H1 (cell line): Measurements from ENCODE around the gene CRACDL. TPM values are rescaled to one million over a fixed set of nuclear protein-coding genes. Genes with fewer than 3 reads are reported as not detected.
A peak's percentile ranks its signal among the peaks of the same experiment; 100 is the strongest.

Experiments used
- CTCF ChIA-PET: fragments of 300-600 bp; sonication (Branson Sonifier 250); formaldehyde crosslinking; loops from one replicate; lab custom pipeline; 2021; ENCODE audit not compliant: partially characterized antibody; lab: Charles Lee
- POLR2A ChIA-PET: fragments of 300-600 bp; sonication (Branson Sonifier 250); formaldehyde crosslinking; loops from one replicate; lab custom pipeline; 2021; ENCODE audit warnings: inconsistent platforms; ENCODE audit not compliant: partially characterized antibody; lab: Charles Lee
- DNase-seq, 2 experiments: peaks; one replicate each; pipeline versions ENCODE4 v3.0.0 to v3.0.0-alpha.2; 2010 to 2022; ENCODE audit warnings: low spot score in 2 of 2, low read depth in 1 of 2, mixed read lengths in 1 of 2
- FAIRE-seq: peaks from 2 replicates; lab custom pipeline; 2011; peaks lifted over from hg19 to GRCh38; lab: Jason Lieb, UNC
- H2AFZ ChIP-seq: 2 replicates; pipeline ENCODE4 v1.8.1; 2012; ENCODE audit warnings: low read length, inconsistent platforms
- H2AK5ac ChIP-seq: 2 replicates; pipeline ENCODE4 v1.6.1; 2013; ENCODE audit warnings: low read depth, low read length
- H2BK120ac ChIP-seq: replicated peaks from 2 replicates; pipeline ENCODE3; 2013; ENCODE audit warnings: low read depth, low read length, inconsistent platforms
- H2BK12ac ChIP-seq: 2 replicates; pipeline ENCODE4 v1.6.1; 2013; ENCODE audit warnings: low read depth, low read length
- H2BK15ac ChIP-seq: 2 replicates; pipeline ENCODE4 v1.6.1; 2013; ENCODE audit warnings: low read length
- H2BK20ac ChIP-seq: 2 replicates; pipeline ENCODE4 v1.6.1; 2013; ENCODE audit warnings: low read length
- H2BK5ac ChIP-seq: 2 replicates; pipeline ENCODE4 v1.6.1; 2013; ENCODE audit warnings: low read depth, low read length
- H3K14ac ChIP-seq: 2 replicates; pipeline ENCODE4 v1.6.1; 2013; ENCODE audit warnings: inconsistent platforms; ENCODE audit not compliant: insufficient read length
- H3K18ac ChIP-seq: 2 replicates; pipeline ENCODE4 v1.6.1; 2013; ENCODE audit warnings: low read length; ENCODE audit errors: extremely low read depth
- H3K23ac ChIP-seq: 2 replicates; pipeline ENCODE4 v1.6.1; 2013; ENCODE audit warnings: inconsistent platforms; ENCODE audit not compliant: insufficient read length
- H3K23me2 ChIP-seq: 2 replicates; pipeline ENCODE4 v1.6.1; 2013; ENCODE audit warnings: low read depth, low read length
- H3K27ac ChIP-seq: 2 replicates; pipeline ENCODE4 v1.6.1; 2011; ENCODE audit warnings: low read depth, low read length, inconsistent platforms
- H3K27me3 ChIP-seq, 4 experiments: replicated peaks in 1 of 4; 1 replicate in 1 of 4; 2 replicates in 3 of 4; pipeline versions ENCODE4 v1.6.1 to v1.8.1; 2011 to 2013; ENCODE audit warnings: low read length in 3 of 4, mild to moderate bottlenecking in 3 of 4, inconsistent platforms in 2 of 4, mixed read lengths in 2 of 4, moderate library complexity in 1 of 4; ENCODE audit not compliant: control insufficient read depth in 3 of 4, insufficient read depth in 3 of 4; ENCODE audit errors: extremely low read depth in 1 of 4
- H3K36me3 ChIP-seq, 4 experiments: 2 replicates each; pipeline versions ENCODE4 v1.6.1 to v1.8.1; 2011 to 2013; ENCODE audit warnings: mild to moderate bottlenecking in 4 of 4, low read length in 3 of 4, moderate library complexity in 2 of 4, control low read depth in 1 of 4, inconsistent platforms in 1 of 4; ENCODE audit not compliant: insufficient read depth in 4 of 4, control insufficient read depth in 2 of 4
- H3K4ac ChIP-seq: replicated peaks from 2 replicates; pipeline ENCODE3; 2013; ENCODE audit warnings: low read length, low read depth, mixed read lengths, inconsistent platforms; ENCODE audit not compliant: insufficient read length
- H3K4me1 ChIP-seq, 4 experiments: replicated peaks in 1 of 4; 1 replicate in 1 of 4; 2 replicates in 3 of 4; pipeline versions ENCODE4 v1.6.1 to v1.8.1; 2011 to 2013; ENCODE audit warnings: low read length in 3 of 4, inconsistent platforms in 2 of 4, mixed read lengths in 1 of 4; ENCODE audit not compliant: insufficient read depth in 4 of 4, control insufficient read depth in 3 of 4
- H3K4me2 ChIP-seq, 2 experiments: 2 replicates each; pipeline versions ENCODE4 v1.6.1 to v1.8.1; 2011 to 2013; ENCODE audit warnings: low read depth in 2 of 2, low read length in 2 of 2, control low read depth in 1 of 2, inconsistent platforms in 1 of 2, mild to moderate bottlenecking in 1 of 2; ENCODE audit not compliant: insufficient read depth in 1 of 2
- H3K4me3 ChIP-seq, 4 experiments: fragments of 200-600, 300-600 bp in 1 of 4; sonication (generic), shearing (Covaris generic), sonication (Bioruptor Twin) in 1 of 4; 2 replicates each; pipeline versions ENCODE4 v1.5.1 to v1.8.1; 2011 to 2016; ENCODE audit warnings: low read length in 4 of 4, low read depth in 3 of 4, control low read depth in 2 of 4, inconsistent platforms in 2 of 4, mild to moderate bottlenecking in 2 of 4, mixed read lengths in 1 of 4, moderate library complexity in 1 of 4; ENCODE audit not compliant: insufficient read depth in 2 of 4; ENCODE audit errors: extremely low read depth in 1 of 4
- H3K56ac ChIP-seq: replicated peaks from 2 replicates; pipeline ENCODE3; 2013; ENCODE audit warnings: low read depth, mild to moderate bottlenecking, mixed read lengths, low read length, inconsistent platforms; ENCODE audit not compliant: insufficient read length
- H3K79me1 ChIP-seq: 2 replicates; pipeline ENCODE4 v1.6.1; 2013; ENCODE audit warnings: low read depth, low read length, control low read depth
- H3K79me2 ChIP-seq, 2 experiments: 2 replicates each; pipeline versions ENCODE4 v1.6.1 to v1.8.1; 2012 to 2013; ENCODE audit warnings: low read length in 2 of 2, mild to moderate bottlenecking in 2 of 2, inconsistent platforms in 1 of 2; ENCODE audit not compliant: insufficient read depth in 2 of 2, control insufficient read depth in 1 of 2
- H3K9ac ChIP-seq, 4 experiments: replicated peaks in 1 of 4; 1 replicate in 1 of 4; 2 replicates in 3 of 4; pipeline versions ENCODE4 v1.6.1 to v1.8.1; 2011 to 2013; ENCODE audit warnings: low read depth in 3 of 4, low read length in 3 of 4, control low read depth in 2 of 4, mild to moderate bottlenecking in 2 of 4, moderate library complexity in 2 of 4, inconsistent platforms in 1 of 4; ENCODE audit errors: extremely low read depth in 1 of 4
- H3K9me3 ChIP-seq, 2 experiments: 2 replicates each; pipeline versions ENCODE4 v1.6.1 to v1.8.1; 2012 to 2013; ENCODE audit warnings: mild to moderate bottlenecking in 2 of 2, moderate library complexity in 2 of 2, control low read depth in 1 of 2, inconsistent platforms in 1 of 2, low read depth in 1 of 2, low read length in 1 of 2, mixed read lengths in 1 of 2; ENCODE audit not compliant: insufficient read depth in 2 of 2
- H4K20me1 ChIP-seq, 2 experiments: replicated peaks in 1 of 2; 2 replicates each; pipeline versions ENCODE3 to v1.8.1; 2011 to 2013; ENCODE audit warnings: inconsistent platforms in 2 of 2, low read length in 2 of 2, mild to moderate bottlenecking in 1 of 2; ENCODE audit not compliant: insufficient read depth in 2 of 2, control insufficient read depth in 1 of 2
- H4K5ac ChIP-seq: 2 replicates; pipeline ENCODE4 v1.6.1; 2013; ENCODE audit warnings: low read length, low read depth, mixed read lengths, inconsistent platforms; ENCODE audit not compliant: insufficient read length
- H4K8ac ChIP-seq: 2 replicates; pipeline ENCODE4 v1.8.0; 2013; ENCODE audit warnings: mild to moderate bottlenecking, moderate library complexity, low read length, inconsistent platforms; ENCODE audit not compliant: insufficient read depth; ENCODE audit errors: extremely low read depth
- H4K91ac ChIP-seq: replicated peaks from 2 replicates; pipeline ENCODE3; 2013; ENCODE audit warnings: low read length, mixed read lengths, inconsistent platforms; ENCODE audit not compliant: insufficient read length
- BACH1 ChIP-seq: IDR thresholded peaks from 2 replicates; pipeline ENCODE4 v1.6.1; 2012; ENCODE audit warnings: low read length, improper control_type of control experiment
- CBX5 ChIP-seq: fragments of 300-800, 300-1000 bp; sonication (generic); IDR thresholded peaks from 2 replicates; pipeline ENCODE4 v1.7.1; 2016; ENCODE audit warnings: antibody characterized with exemption, low read length, low read depth
- CHD2 ChIP-seq: IDR thresholded peaks from 2 replicates; pipeline ENCODE4 v1.6.1; 2012; ENCODE audit warnings: low read length, improper control_type of control experiment
- EP300 ChIP-seq, 2 experiments: IDR thresholded peaks; 1 replicate in 1 of 2; 2 replicates in 1 of 2; pipeline ENCODE4 v1.6.1; 2011 to 2012; ENCODE audit warnings: low read depth in 2 of 2, low read length in 2 of 2, mild to moderate bottlenecking in 2 of 2, borderline replicate concordance in 1 of 2, inconsistent platforms in 1 of 2, moderate library complexity in 1 of 2
- HDAC2 ChIP-seq, 2 experiments: fragments of 300-600 bp in 1 of 2; sonication (generic) in 1 of 2; IDR thresholded peaks; 2 replicates each; pipeline ENCODE4 v1.6.1; 2011 to 2012; ENCODE audit warnings: low read depth in 2 of 2, low read length in 2 of 2, mild to moderate bottlenecking in 2 of 2, moderate library complexity in 2 of 2, borderline replicate concordance in 1 of 2, inconsistent platforms in 1 of 2
- JUN ChIP-seq: IDR thresholded peaks from 2 replicates; pipeline ENCODE4 v1.6.1; 2011; ENCODE audit warnings: low read depth, mild to moderate bottlenecking, improper control_type of control experiment, low read length
- MAFK ChIP-seq: IDR thresholded peaks from 2 replicates; pipeline ENCODE4 v1.6.1; 2012; ENCODE audit warnings: low read depth, mild to moderate bottlenecking, improper control_type of control experiment, low read length
- NANOG ChIP-seq: IDR thresholded peaks from 2 replicates; pipeline ENCODE4 v1.6.1; 2011; ENCODE audit warnings: low read length, low read depth, mild to moderate bottlenecking, inconsistent platforms; ENCODE audit not compliant: insufficient read depth, poor library complexity, severe bottlenecking
- RFX5 ChIP-seq: IDR thresholded peaks from 2 replicates; pipeline ENCODE4 v1.6.1; 2011; ENCODE audit warnings: low read depth, low read length, improper control_type of control experiment, borderline replicate concordance
- TCF12 ChIP-seq: IDR thresholded peaks from 2 replicates; pipeline ENCODE4 v1.6.1; 2011; ENCODE audit warnings: low read depth, mild to moderate bottlenecking, low read length
- ZNF274 ChIP-seq: IDR thresholded peaks from 2 replicates; pipeline ENCODE4 v1.7.0; 2012; ENCODE audit warnings: low read length, borderline replicate concordance; ENCODE audit errors: extremely low read depth
- WGBS, 2 experiments: shearing (Covaris generic) in 1 of 2; methylation state at CpG; one replicate each; pipeline versions ENCODE4 v1.1.6 to v1.1.7; 2013 to 2015; ENCODE audit warnings: low lambda C conversion rate in 2 of 2, mixed read lengths in 2 of 2, inconsistent platforms in 1 of 2, low coverage in 1 of 2, missing lambda C conversion rate in 1 of 2; ENCODE audit not compliant: insufficient replicate concordance in 2 of 2, insufficient coverage in 1 of 2, insufficient read length in 1 of 2; ENCODE audit errors: extremely low coverage in 1 of 2, missing lambda C conversion rate in 1 of 2; 5-methylcytosine and 5-hydroxymethylcytosine counted together
- polyA plus RNA-seq, 7 experiments: library from polyadenylated mRNA; depleted of rRNA in 3 of 7; stranded (reverse) in 5 of 7; unstranded in 2 of 7; fragments of >200 nt in 5 of 7; fragments of 200-250 nt in 2 of 7; gene quantifications; 1 replicate in 5 of 7; 2 replicates in 1 of 7; 4 replicates in 1 of 7; pipeline versions ENCODE4 v1.2.1 to v1.2.3, GENCODE V29; 2011 to 2013; ENCODE audit warnings: missing spikeins in 2 of 7, mixed read lengths in 2 of 7
- total RNA-seq: library from RNA; stranded (reverse); fragmentation: NEBNext Ultra II Directional; extraction: Animal tissue kit (Norgen Biotek cat#: 25700); gene quantifications from 2 replicates; pipeline ENCODE4 v1.2.1, GENCODE V29; 2021
- TF ChIP-seq, protein P1 (sequence below): IDR thresholded peaks from 2 replicates; pipeline ENCODE4 v1.6.1; 2011; ENCODE audit warnings: low read length, improper control_type of control experiment
- TF ChIP-seq, protein P2 (sequence below): IDR thresholded peaks from 2 replicates; pipeline ENCODE4 v1.6.1; 2012; ENCODE audit warnings: inconsistent platforms

CRACDL gene
- total and polyA plus RNA-seq, 2 of the 8 experiments (the other 6 are each of a cell fraction or from before 2014, with no cell fraction given), result 0.07 to 0.38 TPM

DNA sequence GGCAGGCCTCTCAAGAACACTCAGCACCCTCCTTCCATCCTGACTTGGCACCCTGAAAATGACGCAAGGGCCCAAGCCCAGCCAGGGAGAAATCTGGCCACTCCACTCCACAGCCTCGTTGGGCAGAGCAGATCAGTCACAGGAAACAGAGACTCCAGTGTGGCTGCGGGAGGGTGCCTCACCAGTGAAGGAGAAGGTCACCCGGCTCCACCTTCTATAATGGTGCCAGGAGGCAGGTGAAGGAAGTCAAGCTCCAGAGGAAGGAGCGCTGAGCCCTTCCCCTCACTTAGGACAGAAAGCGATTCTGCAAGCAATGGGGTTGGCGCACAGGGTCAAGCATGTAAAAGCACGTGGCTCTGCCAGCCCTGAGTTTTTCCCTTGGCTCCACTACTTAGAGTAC lies 35.3 kb downstream of the CRACDL start:
- Histone ChIP-seq H4K91ac (no peak overlapping the region), H3K23me2 (no peaks in the 10 kb centered on the region), H3K18ac (no peak overlapping the region), H2BK120ac (no peak overlapping the region), H2BK5ac (no peak overlapping the region), H2AFZ (no peak overlapping the region), H2BK20ac (no peak overlapping the region), H3K4me3 (no peak overlapping the region), H3K79me2 (no peaks in the 10 kb centered on the region), H2AK5ac (no peak overlapping the region), H4K8ac (no peak overlapping the region), H3K56ac (no peak overlapping the region), H2BK12ac (no peak overlapping the region), H3K36me3 (no peaks in the 10 kb centered on the region), H3K27me3 (no peaks in the 10 kb centered on the region), H4K20me1 (no peaks in the 10 kb centered on the region), H3K4ac (no peak overlapping the region), H3K79me1 (no peaks in the 10 kb centered on the region), H3K4me1 (peaks cover 0 to 4% (median 0%) of the 10 kb centered on the region in 4 experiments; a peak in 1 of 7 replicates), H3K27ac (no peak overlapping the region), H4K5ac (no peak overlapping the region), H3K14ac (no peak overlapping the region), H2BK15ac (peak overlapping the region; percentile 72; the same call in 1 of the 2 replicates), H3K9ac (no peak overlapping the region), H3K23ac (no peak overlapping the region), H3K9me3 (no peaks in the 10 kb centered on the region), H3K4me2 (no peak overlapping the region)
- ChIA-PET POLR2A (no interaction called here), CTCF (no interaction called here)
- WGBS, 2 experiments, result 93% methylated on average over 8 of the region's 8 CpGs; no CpG with 5 or more reads in 1 of the 2 experiments
- FAIRE-seq (no peak), DNase-seq (no peak)
- TF ChIP-seq, protein P1, sequence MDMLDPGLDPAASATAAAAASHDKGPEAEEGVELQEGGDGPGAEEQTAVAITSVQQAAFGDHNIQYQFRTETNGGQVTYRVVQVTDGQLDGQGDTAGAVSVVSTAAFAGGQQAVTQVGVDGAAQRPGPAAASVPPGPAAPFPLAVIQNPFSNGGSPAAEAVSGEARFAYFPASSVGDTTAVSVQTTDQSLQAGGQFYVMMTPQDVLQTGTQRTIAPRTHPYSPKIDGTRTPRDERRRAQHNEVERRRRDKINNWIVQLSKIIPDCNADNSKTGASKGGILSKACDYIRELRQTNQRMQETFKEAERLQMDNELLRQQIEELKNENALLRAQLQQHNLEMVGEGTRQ, result no peak
- TF ChIP-seq TCF12 (no peak), EP300 (IDR thresholded peaks at IDR 0.05; ENCODE audit: borderline replicate concordance in 1 of 2, low read depth in 2 of 2, low read length in 2 of 2) (no peak), BACH1 (no peak), NANOG (no peak), RFX5 (no peak), CHD2 (no peak), CBX5 (no peak), HDAC2 (IDR thresholded peaks at IDR 0.05; ENCODE audit: borderline replicate concordance in 1 of 2, low read depth in 2 of 2, low read length in 2 of 2) (no peak), ZNF274 (no peak), JUN (no peak), MAFK (no peak)
- TF ChIP-seq, protein P2, sequence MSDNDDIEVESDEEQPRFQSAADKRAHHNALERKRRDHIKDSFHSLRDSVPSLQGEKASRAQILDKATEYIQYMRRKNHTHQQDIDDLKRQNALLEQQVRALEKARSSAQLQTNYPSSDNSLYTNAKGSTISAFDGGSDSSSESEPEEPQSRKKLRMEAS, result no peak
